ENCODE data around the gene CHMP2A.
"Not testable (repeated sequence)": the region's sequence is repeated elsewhere in the genome, so short reads cannot be mapped to it uniquely, and the experiment has no call there.

CHMP2A gene

GRCh38 chr19:58554494-58555368 is at the start of gene CHMP2A:
CHMP2A (minus strand) TSS chr19:58555105; CDS start chr19:58554212, 893 bp downstream.
- FAIRE-seq, result peak; percentile 97
- DNase-seq (ENCODE audit: insufficient read length, low spot score), result peak; percentile 87

GRCh38 chr19:58586133-58586765 is 31.3 kb upstream of the CHMP2A start:
- FAIRE-seq, result no peak
- DNase-seq (ENCODE audit: insufficient read length, low spot score), result no peak

GRCh38 chr19:58585442-58586132 is 30.7 kb upstream of the CHMP2A start:
- FAIRE-seq (no peak), DNase-seq (ENCODE audit: insufficient read length, low spot score) (no peak)

GRCh38 chr19:58584498-58585441 is 29.9 kb upstream of the CHMP2A start:
- FAIRE-seq (no peak), DNase-seq (ENCODE audit: insufficient read length, low spot score) (no peak)

- FAIRE-seq (no peak), DNase-seq (ENCODE audit: insufficient read length, low spot score) (no peak)
Observed at GRCh38 chr19:58582985-58583384, 28.1 kb upstream of the CHMP2A start.

- peak; percentile 37 for FAIRE-seq
- peak; percentile 70 for DNase-seq (ENCODE audit: insufficient read length, low spot score)
Observed at GRCh38 chr19:58581227-58582141, 26.6 kb upstream of the CHMP2A start.

GRCh38 chr19:58579473-58580142 is 24.7 kb upstream of the CHMP2A start:
- DNase-seq (ENCODE audit: insufficient read length, low spot score), result no peak
- no peak for FAIRE-seq

- FAIRE-seq, result peak; percentile 47
- no peak for DNase-seq (ENCODE audit: insufficient read length, low spot score)
Observed at GRCh38 chr19:58578012-58578925, 23.4 kb upstream of the CHMP2A start.

GRCh38 chr19:58577581-58577980 is 22.7 kb upstream of the CHMP2A start:
- DNase-seq (ENCODE audit: insufficient read length, low spot score); FAIRE-seq: not testable (repeated sequence)

GRCh38 chr19:58575183-58576041 is 20.5 kb upstream of the CHMP2A start:
- FAIRE-seq, result peak; percentile 88

GRCh38 chr19:58573658-58574164 is 18.8 kb upstream of the CHMP2A start:
- FAIRE-seq (no peak), DNase-seq (ENCODE audit: insufficient read length, low spot score) (no peak)

More at GRCh38 chr19:58575183-58576041, 20.5 kb upstream of the CHMP2A start:
- peak; percentile 66 for DNase-seq (ENCODE audit: insufficient read length, low spot score)

- FAIRE-seq (peak; percentile 99), DNase-seq (ENCODE audit: insufficient read length, low spot score) (peak; percentile 91)
Observed at GRCh38 chr19:58572818-58573657, 18.1 kb upstream of the CHMP2A start, which contains the start of gene MZF1. MZF1 (minus strand) TSS chr19:58573335; CDS start chr19:58571389, 1,946 bp downstream.

GRCh38 chr19:58572026-58572817 is 17.3 kb upstream of the CHMP2A start:
- no peak for DNase-seq (ENCODE audit: insufficient read length, low spot score)
- FAIRE-seq, result no peak

- DNase-seq (ENCODE audit: insufficient read length, low spot score), result no peak
- no peak for FAIRE-seq
Observed at GRCh38 chr19:58571575-58571947, 16.7 kb upstream of the CHMP2A start.
